GM21381 (cell line): Measurements from ENCODE around the gene OR6Y1.

Experiments
- ATAC-seq: cut with Tn5 transposase; IDR thresholded peaks from one replicate; pipeline ENCODE4 v1.9.1; 2021; ENCODE audit warnings: mild to moderate bottlenecking, moderate library complexity; ENCODE audit not compliant: unreplicated experiment

OR6Y1 gene

GRCh38 chr1:158554352-158554751 is at the start of gene OR6Y1:
OR6Y1 (minus strand) TSS chr1:158554405; CDS start chr1:158548105, 6,300 bp downstream.
- ATAC-seq: no peak

GRCh38 chr1:158600735-158601134 is 46.5 kb upstream of the OR6Y1 start:
- ATAC-seq: no peak

GRCh38 chr1:158586942-158587341 is 32.7 kb upstream of the OR6Y1 start:
- ATAC-seq: no peak

- no peak for ATAC-seq
Measured at GRCh38 chr1:158583962-158584361, 29.8 kb upstream of the OR6Y1 start.

GRCh38 chr1:158579733-158580132 is 25.5 kb upstream of the OR6Y1 start, which contains the start of gene OR10X1:
OR10X1 (minus strand) TSS chr1:158579899; CDS start chr1:158579899, 0 bp downstream.
- ATAC-seq: no peak

- ATAC-seq: no peak
Measured at GRCh38 chr1:158577561-158577960, 23.4 kb upstream of the OR6Y1 start.

GRCh38 chr1:158572226-158572625 is 18.0 kb upstream of the OR6Y1 start:
- no peak for ATAC-seq

GRCh38 chr1:158570480-158570879 is 16.3 kb upstream of the OR6Y1 start, which contains the start of gene OR6P1:
OR6P1 (minus strand) TSS chr1:158570580; CDS start chr1:158563604, 6,976 bp downstream.
- no peak for ATAC-seq

GRCh38 chr1:158564608-158565007 is 10.4 kb upstream of the OR6Y1 start:
- ATAC-seq: no peak

GRCh38 chr1:158563853-158564252 is 9.6 kb upstream of the OR6Y1 start:
- no peak for ATAC-seq

GRCh38 chr1:158559696-158560095 is 5.5 kb upstream of the OR6Y1 start:
- ATAC-seq: no peak

GRCh38 chr1:158552296-158552695 is 1.9 kb downstream of the OR6Y1 start:
- no peak for ATAC-seq

- ATAC-seq: no peak
Measured at GRCh38 chr1:158547533-158547932, 6.7 kb downstream of the OR6Y1 start.

GRCh38 chr1:158537609-158538008 is 16.6 kb downstream of the OR6Y1 start:
- ATAC-seq: no peak

- ATAC-seq: no peak
Measured at GRCh38 chr1:158534496-158534895, 19.7 kb downstream of the OR6Y1 start.

GRCh38 chr1:158527190-158527815 is 26.9 kb downstream of the OR6Y1 start:
- ATAC-seq: no peak

- no peak for ATAC-seq
Measured at GRCh38 chr1:158521666-158522058, 32.5 kb downstream of the OR6Y1 start.

- no peak for ATAC-seq
Measured at GRCh38 chr1:158520955-158521665, 33.1 kb downstream of the OR6Y1 start.

- ATAC-seq: no peak
Measured at GRCh38 chr1:158520021-158520420, 34.2 kb downstream of the OR6Y1 start.

GRCh38 chr1:158516966-158517365 is 37.2 kb downstream of the OR6Y1 start:
- no peak for ATAC-seq

GRCh38 chr1:158509471-158510156 is 44.6 kb downstream of the OR6Y1 start:
- ATAC-seq: no peak

- no peak for ATAC-seq
Measured at GRCh38 chr1:158507511-158507910, 46.7 kb downstream of the OR6Y1 start.
